Stimulated activated CD8-positive, alpha-beta memory T cell treated with anti-CD3 and anti-CD28 coated beads, Interleukin-15, amount 100 ng/mL, for 1 hour (primary cell): ENCODE results near the gene ORC4.
"Not testable (repeated sequence)": the region's sequence is repeated elsewhere in the genome, so short reads cannot be mapped to it uniquely, and the experiment has no call there.

ENCODE experiments used
- DNase-seq: peaks from one replicate; pipeline ENCODE4 v3.0.0-alpha.2; 2020; ENCODE audit warnings: low read depth

ORC4 gene

GRCh38 chr2:148014616-148015015, 5.9 kb downstream of the ORC4 start:
- DNase-seq = no peak

DNA sequence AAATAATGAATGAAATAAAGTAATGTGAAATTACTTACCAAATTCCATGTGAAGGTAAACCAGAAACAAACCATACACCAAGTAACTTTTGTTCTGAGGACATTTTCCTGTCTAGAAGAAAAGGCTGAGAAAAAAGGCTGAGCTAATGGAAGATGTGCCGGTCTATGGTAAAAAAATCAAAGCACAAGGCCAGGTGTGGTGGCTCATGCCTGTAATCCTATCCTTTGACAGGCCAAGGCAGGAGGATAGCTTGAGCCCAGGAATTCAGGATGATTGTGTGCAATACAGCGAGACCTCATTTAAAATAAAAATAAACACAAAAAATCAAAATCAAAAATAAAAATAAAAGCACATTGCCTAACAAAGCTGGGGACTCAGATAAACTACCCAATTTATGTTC, 6.7 kb downstream of the ORC4 start:
- DNase-seq = no peak

GRCh38 chr2:148008411-148008810, 12.1 kb downstream of the ORC4 start:
- not testable (repeated sequence) for DNase-seq

- no peak for DNase-seq
These were observed 13.2 kb downstream of the ORC4 start for GRCh38 chr2:148007219-148007900.

- no peak for DNase-seq
These were observed 14.1 kb downstream of the ORC4 start for GRCh38 chr2:148006249-148007007.

DNA sequence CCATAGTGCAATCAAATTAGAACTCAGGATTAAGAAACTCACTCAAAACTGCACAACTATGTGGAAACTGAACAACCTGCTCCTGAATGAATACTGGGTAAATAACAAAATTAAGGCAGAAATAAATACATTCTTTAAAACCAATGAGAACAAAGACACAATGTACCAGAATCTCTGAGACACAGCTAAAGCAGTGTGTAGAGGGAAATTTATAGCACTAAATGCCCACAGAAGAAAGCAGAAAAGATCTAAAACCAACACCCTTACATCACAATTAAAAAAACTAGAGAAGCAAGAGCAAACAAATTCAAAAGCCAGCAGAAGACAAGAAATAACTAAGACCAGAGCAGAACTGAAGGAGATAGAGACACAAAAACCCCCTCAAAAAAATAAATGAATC, 18.1 kb downstream of the ORC4 start:
- DNase-seq = not testable (repeated sequence)

DNA sequence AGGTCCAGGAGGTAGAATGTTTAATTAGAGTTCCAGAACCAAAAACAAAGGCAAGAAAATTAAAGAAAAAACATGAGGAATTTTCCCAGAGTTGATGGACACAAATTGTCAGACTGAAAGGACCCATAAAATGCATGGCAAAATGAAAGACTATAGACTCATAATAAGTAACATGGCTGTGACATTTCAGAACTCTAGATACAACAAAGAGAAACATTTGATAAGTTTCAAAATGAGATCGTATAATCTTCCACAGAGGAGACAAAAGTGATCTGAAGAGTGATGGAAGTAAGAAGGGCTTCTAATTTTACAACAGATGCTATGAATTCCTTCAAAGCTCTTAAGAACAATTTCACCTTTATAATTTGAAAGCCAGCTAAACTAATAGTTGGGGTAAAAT, 20.4 kb downstream of the ORC4 start:
- DNase-seq = no peak

DNA sequence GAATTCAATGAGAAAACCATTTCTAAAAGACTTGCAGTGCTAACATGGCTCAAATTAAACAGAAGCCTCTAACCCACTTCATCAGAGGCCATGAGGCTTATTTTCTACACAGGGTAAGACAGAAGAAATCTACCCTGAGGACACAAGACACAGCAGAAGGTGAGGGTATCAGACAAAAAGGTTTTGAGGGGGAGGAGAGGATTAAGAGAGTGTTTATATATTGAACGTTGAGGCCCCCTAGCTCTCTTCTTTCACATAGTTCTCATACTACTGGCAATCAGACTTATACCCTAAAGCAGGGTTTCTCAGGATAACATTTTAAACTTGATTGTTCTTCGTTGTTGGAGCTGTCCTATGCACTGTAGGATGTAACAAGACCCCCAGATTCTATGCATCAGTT, 21.4 kb downstream of the ORC4 start:
- no peak for DNase-seq

DNA sequence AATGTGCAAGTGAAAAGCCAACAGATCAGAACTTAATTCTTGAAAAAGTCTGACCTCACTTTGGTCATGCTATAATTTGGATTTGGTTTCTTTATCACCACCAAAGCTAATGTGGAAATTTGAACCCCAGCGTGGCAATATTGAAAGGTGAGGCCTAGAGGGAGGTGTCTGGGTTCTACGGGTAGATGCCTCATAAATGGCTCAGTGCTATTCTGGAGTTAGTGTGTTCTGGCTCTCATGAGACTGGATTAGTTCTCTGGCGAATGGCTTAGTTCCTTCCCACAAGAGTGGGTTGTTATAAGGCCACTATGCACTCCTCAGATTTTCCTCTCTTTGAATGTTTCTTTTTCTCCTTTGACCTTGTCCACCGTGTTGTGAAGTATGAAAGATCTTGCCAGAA, 22.3 kb downstream of the ORC4 start:
- no peak for DNase-seq

DNA sequence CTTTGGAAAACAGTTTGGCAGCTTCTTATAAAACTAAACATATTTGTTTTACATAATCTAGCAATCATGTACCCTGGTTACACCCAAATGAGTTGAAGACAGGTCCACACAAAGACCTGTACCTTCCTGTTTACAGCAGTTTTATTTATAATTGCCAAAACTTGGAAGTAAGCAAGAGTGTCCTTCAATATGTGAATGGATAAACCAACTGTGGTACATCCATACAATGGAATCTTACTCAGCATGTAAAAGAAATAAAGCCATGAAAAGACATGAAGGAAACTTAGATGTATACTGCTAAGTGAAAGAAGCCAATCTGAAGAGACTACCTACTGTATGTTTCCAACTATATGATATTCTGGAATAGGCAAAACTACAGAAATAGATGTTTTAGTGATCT, 23.7 kb downstream of the ORC4 start:
- DNase-seq = no peak

GRCh38 chr2:147994965-147995364, 25.6 kb downstream of the ORC4 start:
- DNase-seq = not testable (repeated sequence)

- no peak for DNase-seq
These were observed 30.6 kb downstream of the ORC4 start for GRCh38 chr2:147989809-147990403.

GRCh38 chr2:147989102-147989501, 31.4 kb downstream of the ORC4 start:
- no peak for DNase-seq

- no peak for DNase-seq
These were observed 39.5 kb downstream of the ORC4 start for GRCh38 chr2:147980940-147981528.

DNA sequence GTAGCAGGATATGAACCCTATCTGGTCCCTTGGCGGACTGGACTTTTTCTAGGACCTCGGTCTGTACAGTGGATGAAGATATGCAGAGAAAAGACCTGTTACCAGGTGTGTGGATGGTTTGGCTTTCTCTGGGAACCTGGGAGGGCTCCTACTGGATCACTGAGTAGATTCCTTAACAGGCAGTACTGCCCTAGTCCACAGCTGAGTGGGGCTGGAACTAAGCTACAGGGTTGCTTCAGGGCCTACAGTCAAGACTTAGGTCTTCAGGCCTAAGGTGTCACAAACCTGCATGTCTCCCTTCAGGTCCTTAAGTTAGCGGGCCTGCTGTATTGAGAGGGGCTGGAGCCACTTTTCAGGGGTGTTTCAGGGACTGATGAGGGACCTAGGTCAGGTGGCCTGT, 42.9 kb downstream of the ORC4 start:
- DNase-seq = no peak

DNA sequence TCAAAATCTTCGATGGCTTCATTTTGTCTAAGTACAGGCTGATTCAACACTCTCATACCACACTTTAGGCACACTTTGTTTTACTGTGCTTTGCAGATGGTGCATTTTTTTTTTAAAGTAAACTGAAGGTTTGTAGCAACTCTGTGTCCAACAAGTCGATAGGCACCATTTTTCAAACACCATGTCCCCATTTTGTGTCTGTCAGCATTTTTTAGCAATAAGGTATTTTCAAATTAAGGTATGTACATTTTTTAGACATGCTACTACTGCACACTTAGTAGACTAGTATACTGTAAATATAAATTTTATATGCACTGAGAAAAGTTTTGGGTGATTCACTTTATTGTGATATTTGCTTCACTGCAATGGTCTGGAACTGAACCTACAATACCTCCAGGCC, 44.4 kb downstream of the ORC4 start:
- no peak for DNase-seq

DNA sequence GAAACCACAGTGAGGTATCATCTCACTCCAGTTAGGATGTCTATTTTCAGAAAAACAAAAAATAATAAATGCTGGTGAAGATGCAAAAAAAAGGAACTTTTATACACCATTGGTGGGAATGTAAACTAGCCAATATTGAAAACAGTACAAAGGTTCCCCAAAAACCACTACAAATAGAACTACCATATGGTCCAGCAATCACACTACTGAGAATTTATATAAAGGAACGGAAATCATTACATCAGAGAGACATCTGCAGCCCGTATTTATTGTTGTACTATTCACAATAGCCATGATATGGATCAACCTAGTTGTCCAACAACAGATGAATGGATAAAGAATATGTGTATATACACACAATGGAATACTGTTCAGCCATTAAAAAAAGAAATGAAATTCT, 52.0 kb downstream of the ORC4 start:
- DNase-seq = no peak

GRCh38 chr2:147952118-147952517, 68.4 kb downstream of the ORC4 start:
- DNase-seq = no peak

DNA sequence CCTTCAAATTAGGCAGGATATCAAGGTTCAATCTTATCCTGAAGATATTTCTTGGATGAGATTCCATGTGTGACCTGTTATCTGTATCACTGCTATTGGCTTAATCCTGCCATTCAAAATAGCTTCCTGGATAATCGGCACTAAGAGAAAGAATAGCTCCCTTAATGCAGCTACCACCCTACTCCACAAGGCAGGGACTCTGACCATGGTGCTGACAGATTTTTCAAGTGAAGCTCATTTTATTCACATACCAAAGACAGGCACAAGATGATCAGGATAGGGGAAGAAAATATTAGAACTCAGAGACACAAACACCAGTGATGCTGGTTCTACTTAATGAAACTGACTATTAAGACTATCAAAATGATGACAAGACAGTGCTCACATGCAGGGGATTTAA, 74.9 kb downstream of the ORC4 start:
- DNase-seq = no peak

DNA sequence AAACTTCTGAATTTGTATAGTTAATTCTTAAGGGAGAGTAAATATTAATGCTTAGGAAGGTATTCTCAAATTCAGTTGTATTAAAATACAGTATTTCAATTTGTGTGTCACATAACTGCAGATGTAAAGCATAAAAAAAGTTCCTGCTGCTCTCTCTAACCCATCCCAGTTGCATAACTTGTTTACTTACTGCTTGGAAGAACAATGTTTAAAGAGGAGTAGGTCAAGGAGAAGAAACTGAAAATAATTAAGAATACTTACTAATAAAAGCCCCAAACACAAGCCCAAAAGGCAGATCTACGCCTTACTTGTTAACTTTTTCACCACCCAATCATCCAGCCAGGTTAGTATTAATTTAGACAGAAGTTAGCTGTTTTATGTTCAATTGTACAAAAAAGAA, 81.2 kb downstream of the ORC4 start:
- DNase-seq = no peak

DNA sequence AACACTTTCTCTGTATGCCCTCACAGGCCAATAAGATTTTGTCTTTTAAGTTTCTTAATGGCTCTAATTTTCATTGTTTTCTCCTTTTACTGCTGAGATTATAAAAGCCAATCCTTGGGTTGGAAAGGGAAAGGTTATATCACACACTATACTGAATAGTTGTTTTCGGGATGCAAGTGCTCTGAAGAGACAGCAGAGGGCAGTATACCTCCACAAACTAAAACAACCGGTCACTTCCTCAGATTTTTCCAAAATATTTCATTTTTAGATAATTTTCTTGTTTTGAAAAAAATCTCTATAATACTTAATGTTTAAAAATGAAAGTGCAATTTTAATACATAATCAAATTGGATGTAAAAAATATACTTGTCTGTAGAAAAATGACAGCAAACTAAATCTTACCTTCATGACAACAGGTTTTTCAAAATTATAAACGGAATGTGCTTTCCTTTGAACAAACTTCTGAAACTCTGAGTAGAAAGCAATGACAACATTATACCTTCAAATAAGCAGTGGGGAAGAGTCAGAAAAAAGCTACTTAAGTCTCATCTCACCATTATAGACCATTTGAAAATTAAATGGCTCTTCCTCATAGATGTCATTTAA, 82.7 kb downstream of the ORC4 start:
- DNase-seq = no peak

DNA sequence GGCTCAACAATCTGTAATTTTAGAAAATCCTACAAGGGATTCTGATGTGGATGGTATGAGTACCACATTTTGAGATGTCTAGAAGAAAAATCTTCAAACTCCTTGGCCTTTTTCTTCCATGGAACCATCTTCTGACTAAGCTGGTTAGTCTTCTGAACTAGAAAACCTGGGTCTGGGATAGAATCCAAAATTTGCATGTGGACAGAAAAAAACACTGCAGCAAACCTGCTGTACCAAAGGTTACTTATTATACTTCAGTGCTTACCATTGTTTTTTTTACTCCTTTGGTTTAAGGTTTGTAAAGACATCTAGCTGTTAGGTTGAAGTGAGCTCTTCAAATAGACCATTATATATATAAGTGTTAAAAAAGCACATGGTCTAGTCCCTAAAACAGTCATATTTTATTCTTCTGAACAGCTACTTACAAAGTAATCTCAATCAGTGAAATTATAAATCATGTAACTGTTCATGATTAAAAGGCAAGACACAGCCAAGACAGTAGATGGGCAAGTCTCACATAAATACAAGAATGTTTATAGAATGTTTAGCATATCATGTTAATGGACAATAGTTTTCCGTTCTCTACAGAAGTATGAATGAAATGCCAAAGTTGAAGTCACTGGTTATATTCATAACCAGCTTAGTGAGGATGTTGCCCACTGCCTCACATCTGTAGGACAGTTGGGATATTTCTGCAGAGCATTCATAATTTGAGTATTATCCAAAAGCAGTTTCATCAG, 85.5 kb downstream of the ORC4 start:
- DNase-seq = no peak
